Lung (tissue), 12 donors: ENCODE results near the gene GLUL. TPM values are rescaled to one million over a fixed set of nuclear protein-coding genes. Genes with fewer than 3 reads are reported as not detected.

Experiments used
- ATAC-seq: fragments of 200-7000 bp; cut with Tn5 transposase; one replicate; pipeline ENCODE4 v1.9.1; 2020; ENCODE audit warnings: moderate number of reproducible peaks; ENCODE audit not compliant: insufficient read depth, low FRiP score
- DNase-seq, 3 donors: peaks; one replicate each; pipeline ENCODE4 v3.0.0-alpha.2; 2013 to 2017
- H3K27ac ChIP-seq, 2 donors: one replicate each; pipeline ENCODE4 v1.5.1; 2013; ENCODE audit warnings: mild to moderate bottlenecking in 2 of 2, moderate library complexity in 2 of 2, control low read depth in 1 of 2, inconsistent platforms in 1 of 2, low read depth in 1 of 2, low read length in 1 of 2
- H3K27me3 ChIP-seq, 3 donors: one replicate each; pipeline ENCODE4 v1.5.1; 2013; ENCODE audit warnings: low read length in 2 of 3; ENCODE audit not compliant: control insufficient read depth in 3 of 3, insufficient read depth in 3 of 3
- H3K36me3 ChIP-seq, 4 donors: one replicate each; pipeline ENCODE4 v1.5.1; 2013; ENCODE audit warnings: low read length in 4 of 4, mild to moderate bottlenecking in 1 of 4, moderate library complexity in 1 of 4; ENCODE audit not compliant: control insufficient read depth in 4 of 4, insufficient read depth in 4 of 4
- H3K4me1 ChIP-seq, 5 donors: one replicate each; pipeline ENCODE4 v1.5.1; 2013; ENCODE audit warnings: low read length in 5 of 5, mild to moderate bottlenecking in 2 of 5, moderate library complexity in 1 of 5; ENCODE audit not compliant: control insufficient read depth in 5 of 5, insufficient read depth in 5 of 5
- H3K4me3 ChIP-seq: one replicate; pipeline ENCODE4 v1.5.1; 2013; ENCODE audit warnings: mild to moderate bottlenecking, control low read depth, moderate library complexity
- H3K9ac ChIP-seq, 2 donors: one replicate each; pipeline ENCODE4 v1.5.1; 2013; ENCODE audit warnings: low read length in 2 of 2, control low read depth in 1 of 2; ENCODE audit not compliant: insufficient read depth in 1 of 2
- H3K9me3 ChIP-seq, 4 donors: one replicate each; pipeline ENCODE4 v1.5.1; 2013; ENCODE audit warnings: low read length in 3 of 4, mild to moderate bottlenecking in 1 of 4, moderate library complexity in 1 of 4; ENCODE audit not compliant: control insufficient read depth in 4 of 4, insufficient read depth in 3 of 4
- CTCF ChIP-seq: IDR thresholded peaks from 2 replicates; pipeline ENCODE4 v1.5.1; 2012; ENCODE audit warnings: mild to moderate bottlenecking; ENCODE audit errors: control extremely low read depth, extremely low read depth
- WGBS, 2 donors: extraction: QIAGEN DNeasy Blood & Tissue Kit; methylation state at CpG; one replicate each; pipeline ENCODE4 v1.1.7; 2013; 5-methylcytosine and 5-hydroxymethylcytosine counted together
- polyA plus RNA-seq, 2 donors: library from polyadenylated mRNA; stranded (reverse); fragments of 200-250 nt; gene quantifications; one replicate each; pipeline ENCODE4 v1.2.1, GENCODE V29; 2013
- total RNA-seq, 2 donors: library from RNA; depleted of rRNA in 1 of 2; stranded (reverse); fragments of >200 nt in 1 of 2; gene quantifications; one replicate each; pipeline ENCODE4 v1.2.1, GENCODE V29; 2014 to 2021
- donor health status: control.
- donor health status: control.
- donor health status: Bipolar disorder and iron deficiency.
- donor health status: healthy.
- donor health status: DM: yes; HTN: yes; CAD: no.

GLUL gene
- total and polyA plus RNA-seq, 4 donors: 209 to 2,889 (median 1,186) TPM

- no peak for TF ChIP-seq CTCF
- WGBS, 2 donors: 78 to 82% methylated on average over 7 of the region's 7 CpGs
- Histone ChIP-seq H3K27me3 (no peaks in the 10 kb centered on the region), H3K27ac (no peak overlapping the region), H3K36me3 (peaks cover 0 to 1% (median 0%) of the 10 kb centered on the region in 4 donors), H3K9me3 (no peaks in the 10 kb centered on the region), H3K9ac (no peak overlapping the region), H3K4me1 (no peaks in the 10 kb centered on the region), H3K4me3 (no peak overlapping the region)
- ATAC-seq (no peak), DNase-seq (no peak)
These were observed 35.1 kb upstream of the GLUL start for GRCh38 chr1:182426442-182427430.

GRCh38 chr1:182415789-182416188, 24.2 kb upstream of the GLUL start:
- H3K27me3 ChIP-seq: peaks cover 0 to 3% (median 0%) of the 10 kb centered on the region in 3 donors
- DNase-seq (no peak), ATAC-seq (no peak)
- H3K36me3 ChIP-seq: no peaks in the 10 kb centered on the region
- WGBS, 2 donors: 64 to 75% methylated on average over 1 of the region's 1 CpG
- no peaks in the 10 kb centered on the region for H3K4me1 ChIP-seq
- H3K27ac ChIP-seq: no peak overlapping the region
- no peak for TF ChIP-seq CTCF
- H3K9me3 ChIP-seq: no peaks in the 10 kb centered on the region
- H3K9ac ChIP-seq: no peak overlapping the region
- H3K4me3 ChIP-seq: no peak overlapping the region

- ATAC-seq (no peak), DNase-seq (no peak)
- Histone ChIP-seq H3K27me3 (peaks cover 0 to 3% (median 0%) of the 10 kb centered on the region in 3 donors), H3K9me3 (no peaks in the 10 kb centered on the region), H3K4me1 (peaks cover 0 to 2% (median 0%) of the 10 kb centered on the region in 5 donors), H3K4me3 (no peak overlapping the region), H3K36me3 (no peaks in the 10 kb centered on the region), H3K9ac (no peak overlapping the region), H3K27ac (no peak overlapping the region)
- no peak for TF ChIP-seq CTCF
- 90 to 95% methylated on average over 6 of the region's 6 CpGs for WGBS, 2 donors
These were observed 22.4 kb upstream of the GLUL start for GRCh38 chr1:182413969-182414368.
